H1 (cell line): ENCODE measurements around the gene CLEC7A.

Experiments
- CBX5 ChIP-seq: fragments of 300-800, 300-1000 bp; sonication (generic); IDR thresholded peaks from 2 replicates; pipeline ENCODE4 v1.7.1; 2016; ENCODE audit warnings: antibody characterized with exemption, low read length, low read depth
- CBX8 ChIP-seq: fragments of 300-800, 300-1000 bp; sonication (generic); IDR thresholded peaks from 2 replicates; pipeline ENCODE4 v1.7.1; 2016; ENCODE audit warnings: low read depth, low read length, borderline replicate concordance
- CEBPB ChIP-seq: IDR thresholded peaks from 2 replicates; pipeline ENCODE4 v1.6.1; 2012; ENCODE audit warnings: low read depth, low read length
- E2F6 ChIP-seq: IDR thresholded peaks from 2 replicates; pipeline ENCODE4 v1.6.1; 2012; ENCODE audit warnings: inconsistent platforms
- EGR1 ChIP-seq: IDR thresholded peaks from 2 replicates; pipeline ENCODE4 v1.6.1; 2011; ENCODE audit warnings: low read depth, low read length, borderline replicate concordance
- EP300 ChIP-seq, 2 experiments: IDR thresholded peaks; 1 replicate in 1 of 2; 2 replicates in 1 of 2; pipeline ENCODE4 v1.6.1; 2011 to 2012; ENCODE audit warnings: low read depth in 2 of 2, low read length in 2 of 2, mild to moderate bottlenecking in 2 of 2, borderline replicate concordance in 1 of 2, inconsistent platforms in 1 of 2, moderate library complexity in 1 of 2
- EZH2 ChIP-seq: fragments of 200-600 bp; sonication (generic); IDR thresholded peaks from 2 replicates; pipeline ENCODE4 v1.7.1; 2012; ENCODE audit warnings: low read depth, mild to moderate bottlenecking, moderate library complexity, low read length, inconsistent platforms; ENCODE audit not compliant: severe bottlenecking
- JUND ChIP-seq: IDR thresholded peaks from 2 replicates; pipeline ENCODE4 v1.6.1; 2011; ENCODE audit warnings: mild to moderate bottlenecking, improper control_type of control experiment, low read length
- POLR2A ChIP-seq, 2 experiments: IDR thresholded peaks; 1 replicate in 1 of 2; 2 replicates in 1 of 2; pipeline ENCODE4 v1.6.1; 2011; ENCODE audit warnings: low read depth in 2 of 2, low read length in 2 of 2, mild to moderate bottlenecking in 2 of 2; ENCODE audit errors: control extremely low read depth in 1 of 2
- SIN3A ChIP-seq, 2 experiments: IDR thresholded peaks in 1 of 2; conservative IDR thresholded peaks in 1 of 2; 2 replicates each; pipeline ENCODE4 v1.6.1; 2011 to 2012; ENCODE audit warnings: low read length in 2 of 2, improper control_type of control experiment in 1 of 2, low read depth in 1 of 2, mild to moderate bottlenecking in 1 of 2
- TEAD4 ChIP-seq: IDR thresholded peaks from 2 replicates; pipeline ENCODE4 v1.6.1; 2012; ENCODE audit warnings: low read depth, low read length, inconsistent platforms, mixed read lengths
- YY1 ChIP-seq: IDR thresholded peaks from 2 replicates; pipeline ENCODE4 v1.6.1; 2011; ENCODE audit warnings: low read depth, mild to moderate bottlenecking, low read length
- TF ChIP-seq, protein P1 (sequence below), 3 experiments: IDR thresholded peaks; 1 replicate in 2 of 3; 2 replicates in 1 of 3; pipeline versions ENCODE4 v1.5.1 to v1.6.1; 2011; ENCODE audit warnings: low read length in 3 of 3, mild to moderate bottlenecking in 3 of 3, inconsistent platforms in 2 of 3, low read depth in 1 of 3, moderate library complexity in 1 of 3; ENCODE audit not compliant: insufficient read depth in 1 of 3; ENCODE audit errors: control extremely low read depth in 1 of 3

DNA sequence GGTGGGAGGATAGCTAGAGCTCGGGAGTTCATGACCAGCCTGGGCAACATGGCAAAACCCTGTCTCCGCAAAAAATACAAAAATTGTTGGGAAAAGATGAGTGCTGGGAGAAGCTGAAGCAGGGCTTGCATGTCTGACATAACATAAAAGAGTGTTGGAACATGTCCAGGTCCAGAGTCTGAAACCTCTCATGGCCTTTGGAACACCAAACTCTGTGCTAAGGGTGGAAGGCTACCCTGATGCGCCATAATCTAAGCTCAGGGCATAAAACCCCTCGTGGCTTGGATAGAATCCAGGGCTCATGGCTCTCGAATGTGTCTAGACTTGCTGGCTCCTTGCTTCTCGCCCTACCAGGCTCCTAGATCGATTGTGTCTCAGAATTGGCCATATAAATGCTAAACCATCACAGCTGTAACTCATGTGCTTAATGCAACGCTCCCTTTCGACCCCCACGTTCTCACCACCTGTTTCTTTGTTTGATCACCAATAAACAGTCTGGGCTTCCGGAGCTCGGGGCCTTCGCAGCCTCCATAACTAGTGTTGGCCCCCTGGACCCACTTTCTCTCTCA, 6.7 kb upstream of the CLEC7A start:
- TF ChIP-seq TEAD4, result no peak
- TF ChIP-seq, protein P1, sequence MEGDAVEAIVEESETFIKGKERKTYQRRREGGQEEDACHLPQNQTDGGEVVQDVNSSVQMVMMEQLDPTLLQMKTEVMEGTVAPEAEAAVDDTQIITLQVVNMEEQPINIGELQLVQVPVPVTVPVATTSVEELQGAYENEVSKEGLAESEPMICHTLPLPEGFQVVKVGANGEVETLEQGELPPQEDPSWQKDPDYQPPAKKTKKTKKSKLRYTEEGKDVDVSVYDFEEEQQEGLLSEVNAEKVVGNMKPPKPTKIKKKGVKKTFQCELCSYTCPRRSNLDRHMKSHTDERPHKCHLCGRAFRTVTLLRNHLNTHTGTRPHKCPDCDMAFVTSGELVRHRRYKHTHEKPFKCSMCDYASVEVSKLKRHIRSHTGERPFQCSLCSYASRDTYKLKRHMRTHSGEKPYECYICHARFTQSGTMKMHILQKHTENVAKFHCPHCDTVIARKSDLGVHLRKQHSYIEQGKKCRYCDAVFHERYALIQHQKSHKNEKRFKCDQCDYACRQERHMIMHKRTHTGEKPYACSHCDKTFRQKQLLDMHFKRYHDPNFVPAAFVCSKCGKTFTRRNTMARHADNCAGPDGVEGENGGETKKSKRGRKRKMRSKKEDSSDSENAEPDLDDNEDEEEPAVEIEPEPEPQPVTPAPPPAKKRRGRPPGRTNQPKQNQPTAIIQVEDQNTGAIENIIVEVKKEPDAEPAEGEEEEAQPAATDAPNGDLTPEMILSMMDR (IDR thresholded peaks at IDR 0.05; ENCODE audit: control extremely low read depth in 1 of 3, insufficient read depth in 1 of 3, low read depth in 1 of 3, low read length in 3 of 3), result no peak
- no peak for TF ChIP-seq POLR2A (IDR thresholded peaks at IDR 0.05; ENCODE audit: control extremely low read depth in 1 of 2, low read depth in 2 of 2, low read length in 2 of 2)
- no peak for TF ChIP-seq CBX5
- no peak for TF ChIP-seq CEBPB
- no peak for TF ChIP-seq E2F6
- TF ChIP-seq EP300 (IDR thresholded peaks at IDR 0.05; ENCODE audit: borderline replicate concordance in 1 of 2, low read depth in 2 of 2, low read length in 2 of 2), result no peak
- no peak for TF ChIP-seq SIN3A (conservative IDR thresholded peaks at IDR 0.05 in 1 of 2, IDR thresholded peaks at IDR 0.05 in 1 of 2; ENCODE audit: low read depth in 1 of 2, low read length in 2 of 2)
- no peak for TF ChIP-seq CBX8
- TF ChIP-seq EGR1, result no peak
- no peak for TF ChIP-seq JUND
- TF ChIP-seq YY1, result no peak
- no peak for TF ChIP-seq EZH2
